IPS-20b (cell line): Measurements from ENCODE around the gene ATP8A2.

Experiments used
- H3K27ac ChIP-seq: one replicate; pipeline ENCODE4 v1.5.1; 2013; ENCODE audit warnings: low read length
- H3K27me3 ChIP-seq: 2 replicates; pipeline ENCODE4 v1.6.1; 2013; ENCODE audit warnings: mild to moderate bottlenecking, low read length, inconsistent platforms; ENCODE audit not compliant: insufficient read depth
- H3K36me3 ChIP-seq: 2 replicates; pipeline ENCODE4 v1.6.1; 2013; ENCODE audit warnings: low read depth, mild to moderate bottlenecking, inconsistent platforms, low read length, moderate library complexity; ENCODE audit not compliant: insufficient read depth
- H3K4me1 ChIP-seq: 2 replicates; pipeline ENCODE4 v1.6.1; 2013; ENCODE audit warnings: mild to moderate bottlenecking, control low read depth, inconsistent platforms, low read length, moderate library complexity; ENCODE audit not compliant: insufficient read depth
- H3K4me3 ChIP-seq: 2 replicates; pipeline ENCODE4 v1.5.1; 2013; ENCODE audit warnings: mild to moderate bottlenecking, low read length, inconsistent platforms
- H3K9ac ChIP-seq: 2 replicates; pipeline ENCODE4 v1.6.1; 2013; ENCODE audit warnings: low read depth, mild to moderate bottlenecking, inconsistent platforms, low read length, moderate library complexity
- H3K9me3 ChIP-seq: 2 replicates; pipeline ENCODE4 v1.6.1; 2013; ENCODE audit warnings: mild to moderate bottlenecking, low read depth, low read length, inconsistent platforms; ENCODE audit not compliant: insufficient read depth

The ATP8A2 gene

GRCh38 chr13:26025771-26026170 is 654.0 kb downstream of the ATP8A2 start:
- no peaks in the 10 kb centered on the region for H3K9me3 ChIP-seq
- H3K4me1 ChIP-seq, result peaks cover 2% of the 10 kb centered on the region; the same call in 1 of the 2 replicates
- H3K36me3 ChIP-seq, result no peaks in the 10 kb centered on the region
- no peak overlapping the region for H3K27ac ChIP-seq
- H3K9ac ChIP-seq, result no peak overlapping the region
- H3K27me3 ChIP-seq, result no peaks in the 10 kb centered on the region
- no peak overlapping the region for H3K4me3 ChIP-seq

DNA sequence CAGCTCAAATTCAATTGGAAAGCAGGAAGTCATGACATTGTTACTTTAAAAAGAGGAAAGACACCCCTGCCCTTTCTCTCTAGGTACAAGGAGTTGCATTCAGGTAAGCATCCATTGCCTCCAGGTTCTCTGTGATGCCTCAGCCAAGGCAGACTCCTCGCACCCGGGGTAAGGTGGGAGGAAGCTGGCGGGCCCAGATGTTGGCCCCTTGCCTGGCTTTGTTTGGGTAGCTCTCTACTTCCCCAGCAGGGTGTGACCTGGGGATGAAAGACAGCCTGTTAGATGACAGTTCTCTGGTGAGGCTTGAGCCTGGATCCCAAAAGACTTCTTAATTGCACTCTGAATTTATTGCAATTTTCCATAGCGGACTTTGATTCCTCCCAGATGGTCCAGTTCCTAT is 654.4 kb downstream of the ATP8A2 start:
- Histone ChIP-seq H3K9ac (no peak overlapping the region), H3K36me3 (no peaks in the 10 kb centered on the region), H3K27me3 (no peaks in the 10 kb centered on the region), H3K4me1 (peaks cover 2% of the 10 kb centered on the region; the same call in 1 of the 2 replicates), H3K9me3 (no peaks in the 10 kb centered on the region), H3K27ac (no peak overlapping the region), H3K4me3 (no peak overlapping the region)

- no peak overlapping the region for H3K9ac ChIP-seq
- H3K36me3 ChIP-seq, result no peaks in the 10 kb centered on the region
- H3K27me3 ChIP-seq, result no peaks in the 10 kb centered on the region
- H3K4me1 ChIP-seq, result peaks cover 5% of the 10 kb centered on the region; the same call in 1 of the 2 replicates
- no peak overlapping the region for H3K27ac ChIP-seq
- H3K9me3 ChIP-seq, result no peaks in the 10 kb centered on the region
- H3K4me3 ChIP-seq, result no peak overlapping the region
Measured at GRCh38 chr13:26029581-26030136, 657.9 kb downstream of the ATP8A2 start.

DNA sequence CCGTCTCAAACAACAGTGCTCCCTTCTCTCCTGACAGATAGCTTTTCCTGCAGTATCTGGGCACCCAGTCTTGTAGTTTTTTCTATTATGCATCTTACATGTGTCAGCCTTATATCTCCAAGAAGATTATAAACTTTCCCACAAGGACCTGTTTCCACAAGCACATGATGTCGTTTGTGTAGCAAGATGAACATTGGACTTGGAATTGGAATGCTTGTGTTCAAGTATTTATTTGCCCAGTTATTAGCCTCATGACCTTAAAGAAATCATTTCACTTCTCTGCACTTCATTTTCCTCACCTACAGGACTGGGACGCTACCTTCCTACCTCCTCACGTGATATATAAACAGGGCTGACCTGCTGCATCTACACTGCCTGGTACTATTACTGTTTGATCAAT is 658.6 kb downstream of the ATP8A2 start:
- Histone ChIP-seq H3K4me3 (no peak overlapping the region), H3K9me3 (no peaks in the 10 kb centered on the region), H3K27me3 (no peaks in the 10 kb centered on the region), H3K27ac (no peak overlapping the region), H3K36me3 (no peaks in the 10 kb centered on the region), H3K9ac (no peak overlapping the region), H3K4me1 (peaks cover 4% of the 10 kb centered on the region; the same call in 1 of the 2 replicates)

- H3K36me3 ChIP-seq, result no peaks in the 10 kb centered on the region
- no peaks in the 10 kb centered on the region for H3K9me3 ChIP-seq
- no peak overlapping the region for H3K9ac ChIP-seq
- no peak overlapping the region for H3K27ac ChIP-seq
- peaks cover 4% of the 10 kb centered on the region; the same call in 1 of the 2 replicates for H3K4me1 ChIP-seq
- H3K4me3 ChIP-seq, result no peak overlapping the region
- no peaks in the 10 kb centered on the region for H3K27me3 ChIP-seq
Measured at GRCh38 chr13:26034018-26034417, 662.2 kb downstream of the ATP8A2 start.

DNA sequence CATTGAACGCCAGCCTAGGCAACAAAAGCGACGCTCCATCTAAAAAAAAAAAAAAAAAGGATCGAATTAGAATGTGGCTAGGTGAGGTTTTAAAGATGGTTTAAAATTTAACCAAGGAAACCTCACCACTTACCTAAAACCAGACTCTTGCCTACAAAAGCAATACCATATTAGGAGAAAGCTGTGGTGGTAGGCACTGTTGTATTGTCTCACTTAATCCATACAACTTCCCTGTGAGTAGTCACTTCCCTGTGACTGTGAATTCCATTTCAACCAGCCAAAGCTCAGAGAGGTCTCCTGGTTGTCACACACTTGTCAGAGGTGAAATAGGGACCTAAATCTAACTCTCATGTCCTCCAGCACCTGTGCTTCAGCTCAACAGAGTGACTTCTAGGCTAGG is 664.6 kb downstream of the ATP8A2 start:
- no peak overlapping the region for H3K27ac ChIP-seq
- H3K9me3 ChIP-seq, result no peaks in the 10 kb centered on the region
- peaks cover 4% of the 10 kb centered on the region; the same call in 1 of the 2 replicates for H3K4me1 ChIP-seq
- H3K4me3 ChIP-seq, result no peak overlapping the region
- no peaks in the 10 kb centered on the region for H3K36me3 ChIP-seq
- no peaks in the 10 kb centered on the region for H3K27me3 ChIP-seq
- no peak overlapping the region for H3K9ac ChIP-seq

DNA sequence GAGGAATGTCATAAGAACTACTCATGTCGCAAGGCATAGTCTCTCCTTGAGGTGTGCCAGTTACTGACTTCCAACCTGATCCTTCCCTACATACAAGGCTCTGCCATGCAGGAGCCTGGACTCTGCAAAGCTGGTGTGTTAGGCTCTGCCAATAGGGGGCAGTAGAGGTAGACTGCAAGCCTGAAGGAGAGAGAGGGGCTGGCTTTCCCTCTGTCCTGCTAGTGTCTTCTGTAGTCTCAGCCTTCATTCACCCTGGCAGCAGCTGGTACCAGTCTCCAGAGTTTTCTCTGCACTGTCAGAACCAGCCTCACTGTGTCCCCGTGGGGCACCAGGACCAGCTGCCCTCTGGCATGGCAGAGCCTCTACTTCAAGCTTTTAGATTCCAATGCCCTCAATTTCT is 665.5 kb downstream of the ATP8A2 start:
- Histone ChIP-seq H3K9ac (no peak overlapping the region), H3K36me3 (no peaks in the 10 kb centered on the region), H3K4me1 (peaks cover 3% of the 10 kb centered on the region; the same call in 1 of the 2 replicates), H3K27ac (no peak overlapping the region), H3K27me3 (no peaks in the 10 kb centered on the region), H3K9me3 (no peaks in the 10 kb centered on the region), H3K4me3 (no peak overlapping the region)

- H3K9me3 ChIP-seq, result no peaks in the 10 kb centered on the region
- H3K9ac ChIP-seq, result no peak overlapping the region
- no peak overlapping the region for H3K27ac ChIP-seq
- no peak overlapping the region for H3K4me3 ChIP-seq
- H3K36me3 ChIP-seq, result no peaks in the 10 kb centered on the region
- H3K4me1 ChIP-seq, result no peaks in the 10 kb centered on the region
- no peaks in the 10 kb centered on the region for H3K27me3 ChIP-seq
Measured at GRCh38 chr13:26038931-26039475, 667.2 kb downstream of the ATP8A2 start.

- no peak overlapping the region for H3K27ac ChIP-seq
- H3K36me3 ChIP-seq, result peaks cover 15% of the 10 kb centered on the region
- no peak overlapping the region for H3K4me3 ChIP-seq
- no peaks in the 10 kb centered on the region for H3K9me3 ChIP-seq
- H3K27me3 ChIP-seq, result no peaks in the 10 kb centered on the region
- H3K4me1 ChIP-seq, result no peaks in the 10 kb centered on the region
- H3K9ac ChIP-seq, result no peak overlapping the region
Measured at GRCh38 chr13:26041444-26041843, 669.7 kb downstream of the ATP8A2 start.

- peaks cover 22% of the 10 kb centered on the region for H3K36me3 ChIP-seq
- H3K9ac ChIP-seq, result no peak overlapping the region
- no peaks in the 10 kb centered on the region for H3K4me1 ChIP-seq
- H3K27ac ChIP-seq, result no peak overlapping the region
- no peaks in the 10 kb centered on the region for H3K9me3 ChIP-seq
- H3K4me3 ChIP-seq, result no peak overlapping the region
- peaks cover 8% of the 10 kb centered on the region; the same call in 1 of the 2 replicates for H3K27me3 ChIP-seq
Measured at GRCh38 chr13:26042785-26043184, 671.0 kb downstream of the ATP8A2 start.

- Histone ChIP-seq H3K4me1 (no peaks in the 10 kb centered on the region; the same call in 1 of the 2 replicates), H3K36me3 (peaks cover 22% of the 10 kb centered on the region), H3K27ac (no peak overlapping the region), H3K9ac (no peak overlapping the region), H3K9me3 (no peaks in the 10 kb centered on the region), H3K4me3 (no peak overlapping the region), H3K27me3 (peaks cover 32% of the 10 kb centered on the region)
Measured at GRCh38 chr13:26045142-26045541, 673.4 kb downstream of the ATP8A2 start.

GRCh38 chr13:26046639-26047038 is 674.9 kb downstream of the ATP8A2 start:
- peaks cover 47% of the 10 kb centered on the region for H3K27me3 ChIP-seq

More at GRCh38 chr13:26046639-26047038, 674.9 kb downstream of the ATP8A2 start:
- Histone ChIP-seq H3K4me3 (no peak overlapping the region), H3K27ac (no peak overlapping the region), H3K9me3 (no peaks in the 10 kb centered on the region), H3K36me3 (peaks cover 22% of the 10 kb centered on the region), H3K9ac (no peak overlapping the region), H3K4me1 (no peaks in the 10 kb centered on the region; the same call in 1 of the 2 replicates)
